ENCODE data around the gene DBN1.
A peak's percentile ranks its signal among the peaks of the same experiment; 100 is the strongest.

Gene DBN1

DNA sequence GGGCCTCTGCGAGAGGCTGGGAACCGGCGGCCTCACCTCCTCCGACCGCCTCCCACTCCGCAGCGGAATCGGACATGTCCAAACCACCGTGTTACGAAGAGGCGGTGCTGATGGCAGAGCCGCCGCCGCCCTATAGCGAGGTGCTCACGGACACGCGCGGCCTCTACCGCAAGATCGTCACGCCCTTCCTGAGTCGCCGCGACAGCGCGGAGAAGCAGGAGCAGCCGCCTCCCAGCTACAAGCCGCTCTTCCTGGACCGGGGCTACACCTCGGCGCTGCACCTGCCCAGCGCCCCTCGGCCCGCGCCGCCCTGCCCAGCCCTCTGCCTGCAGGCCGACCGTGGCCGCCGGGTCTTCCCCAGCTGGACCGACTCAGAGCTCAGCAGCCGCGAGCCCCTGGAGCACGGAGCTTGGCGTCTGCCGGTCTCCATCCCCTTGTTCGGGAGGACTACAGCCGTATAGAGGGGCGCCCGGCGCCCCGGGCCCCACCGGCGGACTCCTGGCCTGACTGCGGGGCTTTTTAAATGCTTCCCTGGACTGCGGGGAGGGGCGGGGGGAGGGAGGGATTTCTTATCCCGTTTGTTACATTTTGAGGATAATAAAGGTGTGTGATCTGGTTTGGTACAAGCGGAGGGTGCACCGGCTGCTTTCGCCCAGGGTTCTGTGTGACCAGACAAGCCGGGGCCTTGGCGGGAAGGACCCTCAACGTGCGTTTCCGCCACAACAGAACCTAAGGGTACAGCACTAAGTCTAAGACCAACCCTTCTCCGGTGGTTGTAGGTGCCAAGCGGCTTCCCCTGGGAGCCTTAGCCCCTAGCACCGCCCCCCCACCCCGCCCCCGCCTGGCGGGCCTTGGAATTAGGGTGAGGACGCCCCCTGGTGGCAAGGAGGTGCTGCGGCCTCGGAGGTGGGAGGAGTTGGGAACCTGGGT is 17.5 kb downstream of the DBN1 start:
- peak; percentile 18 to 87 (median 68) for DNase-seq

DNA sequence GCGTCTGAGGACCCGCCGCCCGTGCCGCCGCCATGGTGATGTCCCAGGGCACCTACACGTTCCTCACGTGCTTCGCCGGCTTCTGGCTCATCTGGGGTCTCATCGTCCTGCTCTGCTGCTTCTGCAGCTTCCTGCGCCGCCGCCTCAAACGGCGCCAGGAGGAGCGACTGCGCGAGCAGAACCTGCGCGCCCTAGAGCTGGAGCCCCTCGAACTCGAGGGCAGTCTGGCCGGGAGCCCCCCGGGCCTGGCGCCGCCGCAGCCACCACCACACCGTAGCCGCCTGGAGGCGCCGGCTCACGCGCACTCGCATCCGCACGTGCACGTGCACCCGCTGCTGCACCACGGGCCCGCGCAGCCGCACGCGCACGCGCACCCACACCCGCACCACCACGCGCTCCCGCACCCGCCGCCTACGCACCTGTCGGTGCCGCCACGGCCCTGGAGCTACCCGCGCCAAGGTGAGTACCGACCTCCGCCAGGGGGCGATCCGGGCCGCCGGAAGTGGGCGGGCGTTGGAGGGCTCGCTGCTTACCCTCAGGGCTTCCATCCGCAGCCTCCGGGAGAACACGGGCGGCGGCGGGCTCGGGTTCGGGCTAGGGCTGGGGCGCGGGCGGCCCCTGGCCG is 18.3 kb downstream of the DBN1 start:
- DNase-seq = peak in 8 of 14 donors; percentile 24 to 83 (median 46)

DNA sequence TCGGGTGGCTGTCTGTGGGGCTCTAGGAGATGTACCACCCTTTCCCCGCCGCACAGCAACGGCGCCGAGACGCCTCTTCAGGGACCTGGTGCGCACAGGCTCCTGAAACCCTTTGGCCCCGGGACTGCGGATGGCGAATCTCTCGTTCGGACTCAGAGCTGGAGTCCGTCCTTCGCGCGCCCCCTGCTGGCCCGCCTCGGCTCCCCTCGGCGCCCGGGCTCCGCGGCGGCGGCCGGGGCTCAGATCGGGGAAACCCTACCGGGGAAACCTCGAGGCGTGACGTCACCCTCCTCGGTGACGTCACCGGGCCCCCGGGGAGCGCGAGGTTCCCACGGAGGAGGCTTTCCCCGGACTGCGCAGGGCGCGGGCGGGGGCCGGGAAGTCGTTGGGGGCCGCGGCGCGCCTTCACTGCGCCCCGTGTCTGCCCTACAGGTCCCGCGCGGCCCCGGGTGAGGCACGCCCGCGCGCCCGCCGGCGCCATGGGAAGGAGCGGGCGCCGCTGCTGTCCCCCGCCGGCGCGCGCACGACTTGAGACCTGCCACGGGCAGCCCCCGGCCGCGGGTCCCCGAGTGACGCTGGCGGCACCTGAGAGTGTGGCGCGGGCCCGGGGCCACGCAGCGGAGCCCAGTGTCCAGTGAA is 18.9 kb downstream of the DBN1 start:
- peak; percentile 20 to 88 (median 76) for DNase-seq

DNA sequence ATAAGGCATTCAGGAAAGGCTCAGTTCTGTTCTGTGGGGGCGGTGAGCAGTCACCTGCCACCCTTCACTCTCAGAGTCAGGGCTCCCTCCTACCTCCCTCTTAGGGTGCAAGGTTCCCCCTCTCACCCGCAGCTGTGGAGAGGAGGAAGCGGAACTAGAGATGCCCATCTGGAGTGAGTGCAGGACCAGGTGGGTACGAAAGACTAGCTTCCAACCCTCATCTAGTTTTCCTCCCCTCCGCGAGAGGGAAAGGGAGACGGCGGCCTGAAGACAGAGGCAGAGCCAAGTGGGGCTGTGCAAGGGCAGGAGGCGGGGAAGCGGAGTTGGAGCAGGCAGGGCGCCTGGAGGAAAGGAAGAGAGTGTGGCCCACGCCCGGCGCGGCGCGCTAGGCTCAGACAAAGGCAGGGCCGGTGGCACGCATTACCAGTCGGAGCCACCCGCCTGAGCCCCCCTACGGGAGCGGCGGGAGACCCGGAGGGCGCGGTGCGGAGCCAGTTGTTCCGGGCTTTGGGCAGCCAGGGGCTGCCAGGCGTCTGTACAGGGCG is 19.5 kb downstream of the DBN1 start:
- peak in 6 of 14 donors; percentile 36 to 63 (median 54) for DNase-seq

DNA sequence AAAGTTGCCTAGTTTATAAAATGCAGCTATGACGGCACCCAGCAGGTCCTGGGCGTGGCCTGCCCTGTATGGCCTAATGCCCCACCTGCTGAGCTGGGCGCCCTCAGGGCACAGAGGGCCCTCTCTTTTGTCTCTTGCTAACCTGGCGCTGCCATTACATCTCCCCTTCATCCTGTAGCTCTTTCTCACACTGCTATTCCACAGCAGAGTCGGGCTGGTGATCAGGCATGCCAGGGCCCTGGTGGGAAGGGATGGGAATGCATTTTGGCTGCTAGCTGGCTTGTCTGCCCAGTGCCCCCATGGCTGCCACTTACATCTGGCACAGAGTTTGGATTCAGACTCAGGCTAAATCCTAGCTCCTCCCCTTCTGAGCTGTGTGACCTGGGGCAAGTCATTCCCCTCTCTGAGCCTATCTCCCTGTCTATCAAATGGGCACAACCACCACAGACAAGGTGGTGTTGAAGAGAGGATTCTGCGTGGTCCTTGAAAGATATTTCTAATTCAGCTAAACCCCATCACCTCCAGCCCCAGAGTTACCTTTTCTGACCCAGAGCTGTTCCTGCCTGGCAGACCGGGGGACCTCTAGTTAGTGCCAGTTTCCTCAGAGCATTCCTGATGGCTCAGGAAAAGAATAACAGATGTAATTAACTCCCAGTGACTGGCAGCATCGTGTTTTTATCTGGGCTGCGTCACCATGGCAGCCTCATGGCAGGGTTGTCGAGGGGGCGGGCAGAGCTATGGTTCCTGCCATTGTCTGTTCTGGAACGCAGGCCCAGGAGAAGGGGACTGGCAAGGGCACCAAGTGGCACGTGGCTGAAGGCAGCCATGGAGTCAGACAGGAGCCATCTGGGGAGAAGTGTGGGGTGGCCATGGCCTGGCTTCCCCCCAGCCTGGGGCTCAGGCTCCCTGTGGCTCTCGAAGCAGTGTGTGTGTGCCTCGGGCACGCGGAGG is 20.5 kb downstream of the DBN1 start:
- DNase-seq = peak in 5 of 14 donors; percentile 23 to 44 (median 34)

DNA sequence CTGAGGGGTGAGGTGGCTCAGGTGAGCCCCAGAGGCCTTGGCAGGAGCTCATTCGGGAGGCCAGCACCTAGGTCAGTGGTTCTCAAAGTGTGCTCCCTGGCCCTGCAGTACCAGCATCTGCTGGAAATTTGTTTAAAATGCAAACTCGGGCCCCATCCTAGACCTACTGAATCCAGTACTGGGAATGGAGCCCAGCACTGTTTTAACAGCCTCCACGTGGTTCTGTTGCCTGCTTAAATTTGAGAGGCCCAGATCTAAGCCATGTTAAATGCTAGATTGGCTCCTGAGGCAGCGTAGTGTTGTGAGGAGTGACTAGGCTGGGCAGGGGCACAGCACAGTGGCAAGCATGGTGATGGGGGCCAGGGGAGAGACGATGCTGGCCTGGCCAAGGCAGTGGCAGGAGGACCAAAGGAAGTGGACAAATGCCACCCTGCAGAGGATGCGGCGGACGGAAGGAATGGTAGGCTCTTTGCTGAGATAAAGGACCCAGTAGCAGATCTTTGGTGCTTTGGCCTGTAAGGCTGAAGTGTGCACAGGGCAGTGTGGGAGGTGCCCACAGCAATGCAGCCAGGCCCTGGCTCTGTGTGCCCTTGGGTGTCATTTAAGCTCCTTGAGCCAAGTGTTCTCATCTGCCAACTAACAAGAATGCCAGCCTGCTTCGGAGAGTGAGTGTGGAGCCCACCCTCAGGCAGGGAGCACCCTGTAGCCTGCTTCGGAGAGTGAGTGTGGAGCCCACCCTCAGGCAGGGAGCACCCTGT is 22.6 kb downstream of the DBN1 start:
- peak in 1 of 14 donors; percentile 13 for DNase-seq

DNA sequence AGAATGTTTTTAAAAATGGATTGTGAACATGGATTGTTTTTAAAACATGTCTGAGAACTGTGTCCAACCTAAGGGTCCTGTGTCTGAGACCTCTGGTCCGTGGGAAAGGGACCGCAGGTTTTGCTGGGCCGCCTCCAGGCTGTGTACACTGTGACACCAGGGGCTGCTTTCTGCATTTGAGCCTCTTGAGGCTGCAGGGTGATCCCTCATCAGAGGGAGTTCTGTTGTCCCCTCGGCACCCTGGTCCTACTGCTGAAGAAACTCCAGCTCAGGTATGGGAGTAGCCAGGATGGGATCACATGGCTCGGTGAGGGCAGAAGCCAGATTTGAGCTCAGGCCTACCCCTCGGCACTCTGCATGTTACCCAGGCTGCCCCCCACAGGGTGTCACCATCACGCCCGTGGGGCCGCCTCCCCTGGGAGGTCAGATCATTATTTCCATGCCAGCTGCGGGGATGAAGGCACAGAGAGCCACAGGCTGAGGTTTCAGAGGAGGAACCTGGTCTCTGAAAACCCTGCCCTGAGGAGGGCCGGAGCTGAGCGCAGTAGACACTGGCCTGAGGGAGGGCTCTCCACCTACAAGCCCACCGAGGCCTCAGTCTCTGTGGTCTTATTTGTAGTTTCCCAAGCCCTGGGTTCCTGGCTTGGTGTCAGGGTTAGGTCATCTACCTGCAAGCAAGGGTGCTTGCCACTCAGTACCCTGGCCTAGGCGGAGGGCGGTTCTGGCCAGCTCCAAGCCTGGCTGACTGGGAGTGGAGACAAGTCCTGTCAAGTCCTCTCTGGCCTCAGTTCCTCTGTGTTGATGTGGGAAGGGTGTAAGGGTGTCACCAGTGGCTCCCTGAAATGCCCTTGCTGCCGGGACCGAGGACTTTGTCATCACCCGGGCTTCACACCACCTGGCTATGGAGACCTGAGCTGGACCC is 24.0 kb downstream of the DBN1 start:
- DNase-seq = no peak

DNA sequence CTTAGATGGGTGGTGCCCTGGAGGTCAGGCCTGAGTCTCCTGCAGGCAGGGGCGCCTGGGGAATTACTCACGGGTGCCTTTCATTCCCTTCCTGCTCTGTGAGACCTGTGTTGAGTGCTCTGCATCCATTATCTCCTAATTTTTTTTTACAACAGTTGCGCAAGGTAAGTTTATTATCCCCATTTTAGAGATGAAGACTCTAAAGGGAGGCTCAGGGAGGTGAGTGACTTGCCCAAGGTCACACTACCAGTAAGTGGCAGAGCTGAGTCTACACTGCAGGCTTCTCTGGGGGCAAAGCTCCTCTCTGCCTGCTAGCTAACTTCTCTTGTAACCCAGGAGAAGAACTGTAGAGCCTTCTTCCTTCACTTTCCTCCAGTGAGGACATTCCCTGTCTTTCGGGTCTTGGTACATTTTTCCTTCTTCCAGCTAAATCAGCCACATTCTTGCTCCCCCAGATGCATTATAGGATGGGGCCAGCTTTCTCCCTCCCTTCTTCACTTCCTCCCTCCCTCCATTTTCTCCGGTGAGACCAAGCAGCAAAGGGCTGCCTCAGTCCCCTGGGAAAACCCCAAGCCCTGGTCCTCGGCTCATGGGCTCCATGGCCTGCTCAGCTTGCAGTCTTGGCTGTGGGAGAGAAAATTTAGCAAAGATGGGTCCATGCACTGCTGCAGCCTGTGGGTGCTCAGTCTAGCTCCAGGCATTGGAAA is 25.0 kb downstream of the DBN1 start:
- no peak for DNase-seq

DNA sequence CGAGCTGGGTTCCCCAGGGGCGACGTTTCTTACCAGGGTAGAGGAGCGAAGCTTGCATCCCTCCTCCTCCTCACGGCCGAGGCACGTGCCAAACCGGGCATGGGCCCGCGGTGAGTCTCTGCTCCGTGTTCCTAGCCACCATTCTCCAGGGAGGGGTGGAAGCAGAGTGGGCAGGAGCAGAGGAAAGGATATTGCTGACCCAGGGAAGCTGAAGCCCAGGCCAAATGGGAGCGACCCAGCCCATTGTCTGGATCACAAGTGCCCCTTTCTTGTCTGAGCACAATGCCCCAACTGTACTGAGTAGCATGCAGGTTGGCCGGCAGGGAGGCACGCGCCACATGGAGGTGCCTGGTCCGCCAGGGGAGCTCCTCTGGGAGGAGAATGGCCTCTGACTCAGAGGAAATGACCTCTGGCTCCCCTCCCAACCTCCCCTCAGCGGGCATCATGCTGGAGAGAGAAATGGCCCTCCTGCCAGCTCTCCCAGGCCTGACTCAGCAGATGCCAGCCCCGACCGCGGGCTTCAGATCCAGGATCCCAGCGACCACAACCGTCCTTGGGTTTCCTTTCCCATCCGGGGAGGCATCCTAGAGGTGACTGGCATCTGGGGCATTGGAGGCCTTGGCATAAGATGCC is 25.7 kb downstream of the DBN1 start:
- peak in 12 of 14 donors; percentile 50 to 95 (median 83) for DNase-seq

DNA sequence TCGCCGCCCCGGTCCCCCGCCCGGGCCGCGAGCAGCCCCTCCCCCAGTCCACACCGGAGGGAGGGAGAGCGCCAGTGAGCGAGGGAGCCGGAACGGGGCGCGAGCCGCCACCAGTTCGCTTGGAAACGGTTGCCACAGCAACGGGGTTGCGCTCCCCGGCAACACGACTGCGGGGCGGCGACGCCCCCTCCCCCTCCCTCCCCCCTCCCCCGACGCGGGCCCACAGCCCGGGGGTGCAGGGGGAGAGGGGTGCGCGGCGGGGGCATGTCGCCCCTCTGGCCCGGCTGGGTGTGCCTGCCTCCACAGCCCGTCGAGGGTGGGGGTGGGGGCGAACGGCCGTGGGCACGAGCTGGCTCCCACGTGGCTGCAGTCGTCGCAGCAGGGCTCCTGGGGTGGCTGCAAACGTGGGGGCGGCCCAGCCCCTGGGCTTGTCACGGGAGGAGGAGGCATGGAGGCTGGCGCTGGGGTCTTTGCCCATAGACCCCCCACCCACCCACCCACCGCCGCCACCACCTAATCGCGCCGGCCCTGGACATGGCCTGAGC is 26.3 kb downstream of the DBN1 start:
- peak in 12 of 14 donors; percentile 42 to 83 (median 68) for DNase-seq

DNA sequence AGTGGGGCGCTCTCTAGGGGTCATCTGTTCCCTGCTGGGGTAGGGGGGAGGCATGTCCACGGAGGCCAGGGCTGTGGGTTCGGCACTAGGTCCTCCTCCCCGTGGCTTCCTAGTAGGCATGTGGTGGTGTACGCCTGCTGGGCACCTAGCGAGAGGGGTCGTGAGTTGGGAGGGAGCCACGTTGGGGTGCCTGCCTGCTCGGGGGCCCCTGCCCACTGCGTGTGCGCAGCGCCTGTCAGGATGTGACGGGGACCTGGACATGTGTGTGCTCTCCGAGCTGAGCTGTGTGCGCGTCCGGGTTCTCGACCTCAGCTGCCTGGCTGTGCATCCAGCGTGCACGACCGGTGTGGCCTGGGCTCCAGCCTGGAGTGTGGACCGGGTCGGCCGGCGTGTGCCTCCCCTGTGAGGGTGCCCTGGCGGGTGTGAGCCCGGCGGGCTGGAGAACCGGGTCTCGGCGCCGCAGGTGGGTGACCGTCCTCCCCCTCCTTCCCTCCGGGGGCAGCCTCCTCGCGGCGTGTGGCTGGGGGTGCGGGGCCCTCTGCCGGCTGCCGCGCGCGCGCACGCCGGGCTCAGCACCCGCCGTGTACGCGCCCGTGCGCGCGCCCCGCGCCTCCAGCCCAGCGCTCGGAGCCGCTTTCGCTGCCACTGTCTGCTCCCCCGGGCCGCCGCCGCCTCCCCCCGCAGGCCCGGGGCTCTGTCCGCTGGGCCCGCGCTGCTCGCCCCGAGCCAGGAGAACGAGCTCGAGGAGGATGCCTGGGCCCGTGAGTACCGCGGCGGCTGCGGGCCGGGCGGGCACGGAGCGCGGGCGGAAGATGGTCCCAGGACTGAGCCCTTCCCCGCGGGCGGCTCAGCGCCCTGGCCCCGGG is 27.0 kb downstream of the DBN1 start, which contains the start of gene PRR7:
PRR7 (plus strand) TSS at position 615 of the 866 bp plus-strand sequence. CDS start 8,254 bp downstream, outside the sequence.
- peak in 12 of 14 donors; percentile 44 to 82 (median 56) for DNase-seq

DNA sequence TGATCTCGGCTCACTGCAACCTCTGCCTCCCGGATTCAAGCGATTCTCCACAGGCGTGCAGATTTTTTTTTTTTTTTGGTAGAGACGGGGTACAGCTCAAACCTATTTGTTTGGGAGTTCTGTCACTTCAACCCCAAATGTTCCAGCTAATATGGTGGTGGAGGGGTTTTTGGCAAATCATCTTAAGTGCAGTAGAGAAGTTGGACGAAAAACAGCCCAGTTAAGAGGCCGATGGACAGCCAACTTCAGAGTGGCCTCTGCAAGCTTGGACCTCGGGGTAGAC is 27.6 kb downstream of the DBN1 start:
- no peak for DNase-seq

DNA sequence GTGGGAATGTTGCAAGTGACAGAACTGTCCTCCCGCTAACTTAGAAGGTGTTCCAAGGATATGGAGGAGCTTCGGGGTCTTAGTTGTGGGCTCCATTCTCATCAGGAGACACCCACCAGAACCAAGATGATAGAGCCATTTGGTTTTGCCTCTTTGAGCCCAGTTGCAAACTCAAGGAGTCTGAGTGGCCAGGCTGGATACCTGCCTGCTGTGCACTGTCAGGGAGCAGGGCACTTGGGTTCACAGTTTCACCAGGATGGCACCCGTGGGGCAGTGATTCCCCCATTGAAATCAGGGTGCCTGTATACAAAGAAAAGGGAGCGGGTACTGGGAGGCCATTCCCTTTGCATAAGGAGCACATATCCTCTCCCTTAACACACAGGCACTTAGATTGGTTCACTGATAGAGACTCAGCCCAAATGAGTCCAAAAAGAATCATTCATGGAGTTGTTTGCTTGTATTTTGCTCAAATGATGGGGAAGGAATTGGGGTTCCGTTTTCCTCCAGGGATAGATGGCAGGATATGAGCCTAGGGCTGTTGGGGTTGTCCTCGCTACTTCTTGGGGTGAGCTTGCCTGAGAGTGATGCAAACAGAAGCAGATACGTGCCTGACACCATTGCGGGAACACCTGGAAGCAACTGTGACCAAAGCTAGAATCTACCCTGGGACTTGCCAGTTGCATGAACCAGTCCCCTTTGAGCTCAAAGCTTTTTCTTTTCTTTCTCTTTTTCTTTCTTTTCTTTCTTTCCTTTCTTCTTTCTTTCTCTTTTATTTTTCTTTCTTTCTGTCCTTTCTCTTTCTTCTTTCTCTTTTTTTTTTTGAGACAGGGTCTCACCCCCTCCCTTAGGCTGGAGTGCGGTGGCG is 28.1 kb downstream of the DBN1 start:
- no peak for DNase-seq

DNA sequence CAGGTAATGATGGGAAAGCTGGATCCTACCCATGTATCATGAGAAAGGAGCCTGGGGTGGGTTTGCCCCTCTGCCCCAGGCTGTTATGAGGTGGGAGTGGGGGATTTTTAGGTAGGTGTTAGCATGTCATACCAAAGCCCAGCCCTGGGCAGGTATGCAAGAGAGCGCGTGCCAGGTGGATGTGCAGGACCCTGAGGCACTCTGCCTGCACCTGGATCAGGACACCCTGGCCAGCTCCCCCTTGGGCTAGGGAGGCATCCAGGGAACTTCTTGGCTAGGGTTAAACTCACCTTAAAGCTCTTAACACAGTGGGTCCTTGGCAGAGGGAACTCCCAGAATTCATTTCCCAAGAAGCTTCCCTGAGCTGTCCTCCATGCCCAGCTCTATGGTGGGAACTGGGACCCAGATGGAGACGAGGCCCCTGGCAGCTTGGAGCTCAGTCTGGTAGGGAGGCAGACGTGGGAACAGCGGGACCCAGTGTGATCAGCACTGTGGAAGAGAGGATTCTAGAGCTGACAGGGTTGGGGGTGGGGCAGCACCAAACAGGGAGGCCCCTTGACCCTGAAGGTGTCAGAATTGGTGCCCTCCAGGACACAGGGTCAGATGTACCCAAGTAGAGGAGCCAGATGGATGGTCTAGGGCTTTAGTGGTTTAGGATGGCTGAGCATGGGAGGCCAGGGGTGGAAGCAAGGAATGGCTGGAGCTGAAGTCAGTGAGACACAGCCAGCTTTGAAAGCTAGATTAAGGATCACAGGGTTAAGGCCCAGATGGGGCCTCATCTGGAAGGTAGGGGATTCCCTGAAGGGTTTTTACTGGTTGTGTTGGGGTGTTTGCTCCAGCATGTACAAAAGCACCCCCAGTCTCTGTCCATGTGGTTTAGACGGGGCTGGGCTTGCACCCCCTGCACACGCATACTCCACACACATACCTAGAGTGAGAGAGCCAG is 29.1 kb downstream of the DBN1 start:
- no peak for DNase-seq

Data from C1 segment of cervical spinal cord (tissue), 14 donors.